B cell (primary cell): ENCODE data around the gene MBNL1.

ENCODE experiments used
- CTCF ChIP-seq: fragments of 200-600 bp; IDR thresholded peaks from one replicate; pipeline ENCODE4 v1.8.0; 2022; ENCODE audit warnings: antibody characterized with exemption, mild to moderate bottlenecking
- EZH2 ChIP-seq: IDR thresholded peaks from 2 replicates; pipeline ENCODE4 v1.6.1; 2012; ENCODE audit warnings: borderline replicate concordance, low read depth, mild to moderate bottlenecking, moderate library complexity, low read length; ENCODE audit not compliant: insufficient read depth, poor library complexity, severe bottlenecking

- TF ChIP-seq CTCF = no peak
- TF ChIP-seq EZH2 = no peak
These were observed 88.9 kb downstream of the MBNL1 start for GRCh38 chr3:152357587-152357986.
